GM12892 (cell line): ENCODE results near the gene CDC14A.

Experiments used
- POLR2A ChIP-seq: IDR thresholded peaks from 2 replicates; pipeline ENCODE4 v1.6.1; 2011; ENCODE audit warnings: low read depth, low read length, control low read depth
- POLR2AphosphoS5 ChIP-seq: IDR thresholded peaks from 2 replicates; pipeline ENCODE4 v1.6.1; 2011; ENCODE audit warnings: low read depth, low read length, control low read depth
- TAF1 ChIP-seq: IDR thresholded peaks from 2 replicates; pipeline ENCODE4 v1.6.1; 2011; ENCODE audit warnings: low read depth, mild to moderate bottlenecking, control low read depth, low read length, borderline replicate concordance

DNA sequence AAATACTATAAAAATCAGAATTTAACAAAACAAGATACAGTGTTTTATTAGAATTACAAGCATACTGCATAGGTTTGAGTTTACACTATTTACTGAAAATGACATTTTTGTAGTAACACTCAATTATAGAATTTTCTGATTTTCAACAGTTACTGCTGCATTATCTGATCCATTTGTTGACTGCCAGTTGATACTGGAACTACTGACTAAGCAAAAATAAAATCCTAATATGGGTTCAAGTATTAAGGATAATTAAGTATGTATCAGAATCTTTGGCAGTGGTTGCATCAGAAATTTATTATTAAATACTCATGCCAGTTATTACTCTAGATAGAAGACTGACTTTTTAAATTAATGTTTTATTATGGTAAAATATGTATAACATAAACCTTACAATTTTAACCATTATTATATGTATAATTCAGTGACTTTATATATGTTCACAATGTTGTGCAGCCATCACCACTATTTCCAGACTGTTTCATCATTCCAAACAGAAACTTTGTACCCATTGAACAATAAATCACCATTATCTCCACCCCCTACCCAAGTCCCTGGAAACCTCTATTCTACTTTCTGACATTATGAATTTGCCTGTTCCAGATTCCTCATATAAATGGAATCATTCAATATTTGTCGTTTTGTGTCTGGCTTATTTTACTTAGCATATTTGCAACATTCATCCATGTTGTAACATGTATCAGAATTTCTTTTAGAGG, 127.5 kb downstream of the CDC14A start:
- TF ChIP-seq POLR2A, result no peak
- no peak for TF ChIP-seq TAF1
- TF ChIP-seq POLR2AphosphoS5, result no peak
